GM18519 (cell line): ENCODE measurements around the gene LILRA2.
"Not testable (repeated sequence)": the region's sequence is repeated elsewhere in the genome, so short reads cannot be mapped to it uniquely, and the experiment has no call there.

ENCODE experiments used
- ATAC-seq: cut with Tn5 transposase; IDR thresholded peaks from one replicate; pipeline ENCODE4 v1.9.1; 2021; ENCODE audit warnings: mild to moderate bottlenecking, moderate library complexity; ENCODE audit not compliant: unreplicated experiment, low FRiP score

Gene LILRA2

GRCh38 chr19:54570316-54570715 lies 3.3 kb upstream of the LILRA2 start:
- no peak for ATAC-seq

DNA sequence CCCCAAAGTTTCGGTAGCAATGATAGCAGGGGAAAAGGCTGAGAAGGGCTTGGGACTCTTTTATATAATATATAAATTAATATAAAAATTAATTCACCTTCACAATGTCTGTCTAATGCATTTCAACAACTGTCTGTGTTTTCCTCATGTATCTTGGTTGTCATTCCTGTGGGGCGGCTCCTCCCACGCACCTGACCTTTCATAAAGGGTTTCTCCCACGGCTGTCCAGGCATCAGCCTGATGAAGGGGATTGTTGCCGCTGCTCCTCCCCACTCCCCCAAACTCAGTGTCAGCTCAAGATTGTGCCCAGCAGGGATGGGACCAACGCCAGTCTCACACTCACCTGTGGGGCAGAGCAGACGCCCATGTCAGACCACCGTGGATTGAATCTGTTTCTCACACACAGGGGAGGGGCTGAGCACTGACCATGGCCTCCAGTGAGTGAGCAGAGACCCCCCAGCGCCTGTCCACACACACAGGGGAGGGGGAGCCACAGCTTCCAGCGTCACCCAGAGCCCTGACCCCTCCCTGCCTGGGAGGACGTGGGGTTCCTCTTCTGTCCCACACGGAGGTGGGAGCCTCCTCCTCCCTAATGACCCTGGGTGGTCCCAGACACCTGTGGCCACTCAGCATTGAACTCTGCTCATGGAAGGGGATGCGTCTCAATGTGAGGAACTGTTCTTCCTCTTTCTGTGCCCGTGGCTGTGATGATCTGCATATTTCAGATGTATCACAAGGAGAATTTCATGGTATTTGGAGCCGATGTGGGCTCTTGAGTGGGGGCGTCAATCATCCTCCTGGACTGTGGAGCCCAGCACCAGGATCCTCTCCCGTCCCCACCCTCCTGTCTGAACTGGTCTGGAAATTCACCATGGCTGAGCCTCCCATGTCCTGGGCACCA lies 1.6 kb upstream of the LILRA2 start:
- not testable (repeated sequence) for ATAC-seq

DNA sequence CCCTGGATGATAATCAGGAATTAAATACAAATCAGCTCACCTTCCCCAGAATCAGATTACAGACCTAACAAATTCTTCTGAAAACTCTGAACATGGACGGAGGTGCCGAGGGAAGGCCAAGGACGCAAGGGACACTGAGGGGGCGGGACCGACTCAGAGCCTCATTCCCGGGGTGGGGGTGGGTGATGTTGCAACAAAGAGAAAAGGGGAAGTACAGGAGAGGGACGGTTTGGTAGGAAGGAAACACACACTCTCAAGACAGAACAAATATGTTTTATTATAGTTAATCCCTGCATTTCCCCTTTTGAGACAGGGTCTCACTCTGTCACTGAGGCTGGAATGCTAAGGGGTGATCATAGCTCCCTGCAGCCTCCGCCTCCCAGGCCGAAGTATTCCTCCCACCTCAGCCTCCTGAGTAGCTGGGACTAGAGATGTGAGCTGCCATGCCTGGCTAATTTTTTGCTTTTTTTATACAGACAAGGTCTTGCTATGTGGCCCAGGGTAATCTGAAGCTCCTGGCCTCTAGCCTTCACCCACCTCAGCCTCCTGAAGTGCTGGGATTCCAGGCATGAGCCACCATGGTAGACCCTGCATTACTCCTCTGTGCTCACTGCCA lies 786 bp upstream of the LILRA2 start:
- ATAC-seq, result no peak

- no peak for ATAC-seq
Measured at GRCh38 chr19:54574051-54574450, 461 bp downstream of the LILRA2 start.

DNA sequence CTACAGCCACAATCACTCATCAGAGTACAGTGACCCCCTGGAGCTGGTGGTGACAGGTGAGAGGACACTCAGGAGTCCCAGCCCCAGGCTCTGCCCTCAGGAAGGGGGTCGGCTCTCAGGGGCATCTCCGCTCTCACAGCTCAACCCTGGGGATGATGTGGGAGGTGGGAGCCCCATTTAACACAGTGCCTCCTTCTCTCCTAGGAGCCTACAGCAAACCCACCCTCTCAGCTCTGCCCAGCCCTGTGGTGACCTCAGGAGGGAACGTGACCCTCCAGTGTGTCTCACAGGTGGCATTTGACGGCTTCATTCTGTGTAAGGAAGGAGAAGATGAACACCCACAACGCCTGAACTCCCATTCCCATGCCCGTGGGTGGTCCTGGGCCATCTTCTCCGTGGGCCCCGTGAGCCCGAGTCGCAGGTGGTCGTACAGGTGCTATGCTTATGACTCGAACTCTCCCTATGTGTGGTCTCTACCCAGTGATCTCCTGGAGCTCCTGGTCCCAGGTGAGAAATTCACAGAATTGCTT lies 1.0 kb downstream of the LILRA2 start:
- ATAC-seq, result no peak

- not testable (repeated sequence) for ATAC-seq
Measured at GRCh38 chr19:54575205-54575604, 1.6 kb downstream of the LILRA2 start.

DNA sequence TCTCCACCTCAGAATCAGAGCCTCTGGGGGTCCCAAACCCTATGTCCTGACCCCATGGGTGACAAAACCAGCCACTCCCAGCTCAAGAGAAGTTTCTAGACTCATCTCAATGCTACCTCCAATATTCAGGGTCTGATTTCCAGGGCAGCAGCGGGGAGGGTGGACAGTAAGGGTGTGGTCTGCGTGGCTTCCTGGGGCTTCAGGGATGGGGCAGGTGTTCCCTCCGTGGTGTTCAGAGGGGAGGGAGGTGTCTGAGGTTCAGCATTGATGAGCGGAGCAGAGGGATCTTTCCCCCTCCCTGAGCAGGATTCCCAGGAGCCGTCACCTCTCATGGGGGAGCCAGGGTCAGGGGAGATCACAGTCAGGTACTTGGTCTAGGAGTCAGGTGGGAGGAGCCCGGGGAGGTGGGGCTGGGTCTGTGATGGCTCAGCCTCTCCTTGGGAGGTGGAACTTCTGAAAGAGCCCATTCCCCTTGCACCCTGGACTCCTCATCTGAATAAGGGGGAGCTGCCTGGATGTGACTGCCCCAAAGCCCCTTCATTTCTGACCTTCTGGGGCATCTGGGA lies 2.9 kb downstream of the LILRA2 start:
- no peak for ATAC-seq

DNA sequence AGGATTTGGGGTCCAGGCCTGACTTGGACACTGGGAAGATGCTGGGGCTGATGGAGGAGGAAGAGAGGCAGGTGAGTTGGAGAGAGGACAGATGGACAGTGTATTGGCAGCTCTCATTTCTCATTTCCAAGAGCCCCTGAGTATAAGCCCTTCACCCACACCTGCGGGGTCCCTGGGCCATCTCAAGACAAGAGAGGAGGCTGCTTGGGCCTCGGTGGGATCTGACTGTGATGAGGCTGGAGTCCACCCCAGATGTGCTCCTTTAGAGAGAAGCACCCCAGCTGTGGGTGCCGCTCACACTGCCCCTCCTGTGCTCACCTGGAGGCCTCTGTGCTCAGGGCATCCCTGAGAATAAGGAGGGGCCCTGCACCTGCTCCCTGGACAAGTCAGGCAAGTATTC lies 3.7 kb downstream of the LILRA2 start:
- no peak for ATAC-seq

- ATAC-seq, result not testable (repeated sequence)
Measured at GRCh38 chr19:54578268-54578667, 4.7 kb downstream of the LILRA2 start.

DNA sequence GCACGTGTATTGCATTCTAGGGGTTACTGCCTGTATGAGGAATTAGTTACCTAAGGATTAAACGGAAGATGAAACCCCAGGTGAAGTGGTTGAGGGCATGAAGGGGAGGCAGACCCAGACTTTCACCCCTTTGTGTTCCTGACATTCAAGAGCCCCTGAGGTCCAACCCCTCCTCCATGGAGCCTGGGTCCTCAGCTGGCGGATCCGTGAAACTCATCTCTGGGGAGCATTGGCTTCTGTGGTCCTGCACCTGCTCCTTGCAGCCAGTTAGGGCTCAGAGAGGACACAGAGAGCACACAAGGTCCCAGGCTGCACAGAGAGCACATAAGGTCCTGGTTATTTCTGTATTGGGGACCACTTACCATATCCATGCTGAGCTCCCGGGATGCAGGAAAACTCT lies 12.8 kb downstream of the LILRA2 start:
- ATAC-seq, result no peak

GRCh38 chr19:54587026-54587425 lies 13.4 kb downstream of the LILRA2 start:
- no peak for ATAC-seq

DNA sequence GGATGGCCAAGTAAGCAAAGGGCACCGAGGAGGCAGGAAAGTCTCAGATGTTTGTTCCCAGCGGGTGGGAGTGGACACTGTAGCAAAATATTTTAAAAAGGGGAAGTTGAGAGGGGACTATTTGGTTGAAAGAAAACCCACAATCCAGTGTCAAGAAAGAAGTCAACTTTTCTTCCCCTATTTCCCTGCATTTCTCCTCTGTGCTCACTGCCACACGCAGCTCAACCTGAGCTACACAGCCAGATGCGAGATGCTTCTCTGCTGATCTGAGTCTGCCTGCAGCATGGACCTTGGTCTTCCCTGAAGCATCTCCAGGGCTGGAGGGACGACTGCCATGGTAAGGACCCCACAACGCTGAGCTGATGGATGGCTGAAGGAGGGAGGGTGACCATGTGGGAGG lies 19.9 kb downstream of the LILRA2 start, which contains the start of gene LILRA1:
TSS of gene LILRA1 (plus strand) at position 188 of the 400 bp plus-strand sequence. CDS start 613 bp downstream, outside the sequence.
- ATAC-seq, result not testable (repeated sequence)

- not testable (repeated sequence) for ATAC-seq
Measured at GRCh38 chr19:54593931-54594626, 20.5 kb downstream of the LILRA2 start.

DNA sequence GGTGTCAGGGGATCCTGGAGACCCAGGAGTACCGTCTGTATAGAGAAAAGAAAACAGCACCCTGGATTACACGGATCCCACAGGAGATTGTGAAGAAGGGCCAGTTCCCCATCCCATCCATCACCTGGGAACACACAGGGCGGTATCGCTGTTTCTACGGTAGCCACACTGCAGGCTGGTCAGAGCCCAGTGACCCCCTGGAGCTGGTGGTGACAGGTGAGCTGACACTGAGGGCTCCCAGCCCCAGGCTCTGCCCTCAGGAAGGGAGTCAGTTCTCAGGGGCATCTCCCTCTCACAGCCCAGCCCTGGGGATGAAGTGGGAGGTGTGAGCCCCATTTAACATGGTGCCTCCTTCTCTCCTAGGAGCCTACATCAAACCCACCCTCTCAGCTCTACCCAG lies 21.1 kb downstream of the LILRA2 start:
- no peak for ATAC-seq

GRCh38 chr19:54595680-54596436 lies 22.3 kb downstream of the LILRA2 start:
- ATAC-seq, result not testable (repeated sequence)

- ATAC-seq, result no peak
Measured at GRCh38 chr19:54600212-54600611, 26.6 kb downstream of the LILRA2 start.

DNA sequence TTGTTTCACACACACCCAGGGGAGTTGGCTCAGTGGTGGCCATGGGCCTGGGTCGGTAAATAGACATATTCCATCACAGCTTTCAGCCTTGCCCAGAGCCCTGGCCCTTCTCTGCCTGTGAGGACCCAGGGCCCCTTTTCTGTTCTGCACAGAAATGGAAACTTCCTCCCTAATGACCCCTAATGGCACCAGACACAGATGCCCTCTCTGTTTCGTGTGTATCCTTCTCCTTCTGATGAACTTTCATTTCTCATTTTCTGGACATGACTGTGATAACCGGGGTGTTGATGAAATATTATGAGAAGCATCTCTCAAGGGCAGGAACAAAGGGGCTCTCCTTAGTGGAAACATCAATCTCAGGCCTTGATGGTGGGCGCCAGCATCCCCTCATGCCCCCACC lies 32.6 kb downstream of the LILRA2 start:
- ATAC-seq, result no peak

- no peak for ATAC-seq
Measured at GRCh38 chr19:54606891-54607784, 33.5 kb downstream of the LILRA2 start.

DNA sequence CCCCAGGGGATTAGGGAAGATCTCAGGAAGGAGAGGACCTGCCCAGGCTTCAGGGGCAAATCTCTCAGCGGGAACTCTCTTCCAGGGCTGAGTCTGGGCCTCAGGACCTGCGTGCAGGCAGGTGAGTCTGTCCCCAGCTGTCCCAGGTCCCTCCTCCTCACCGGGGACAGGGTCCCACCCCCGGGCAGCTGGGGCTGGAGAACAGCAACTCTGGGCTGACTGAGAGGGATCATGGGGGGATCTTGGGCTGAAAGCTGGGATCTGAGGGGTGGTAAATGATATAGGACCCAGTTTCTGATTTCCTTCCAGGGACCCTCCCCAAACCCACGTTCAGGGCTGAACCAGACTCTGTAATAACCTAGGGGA lies 34.2 kb downstream of the LILRA2 start:
- no peak for ATAC-seq
